ENCODE data around the gene CHST7.

The CHST7 gene

DNA sequence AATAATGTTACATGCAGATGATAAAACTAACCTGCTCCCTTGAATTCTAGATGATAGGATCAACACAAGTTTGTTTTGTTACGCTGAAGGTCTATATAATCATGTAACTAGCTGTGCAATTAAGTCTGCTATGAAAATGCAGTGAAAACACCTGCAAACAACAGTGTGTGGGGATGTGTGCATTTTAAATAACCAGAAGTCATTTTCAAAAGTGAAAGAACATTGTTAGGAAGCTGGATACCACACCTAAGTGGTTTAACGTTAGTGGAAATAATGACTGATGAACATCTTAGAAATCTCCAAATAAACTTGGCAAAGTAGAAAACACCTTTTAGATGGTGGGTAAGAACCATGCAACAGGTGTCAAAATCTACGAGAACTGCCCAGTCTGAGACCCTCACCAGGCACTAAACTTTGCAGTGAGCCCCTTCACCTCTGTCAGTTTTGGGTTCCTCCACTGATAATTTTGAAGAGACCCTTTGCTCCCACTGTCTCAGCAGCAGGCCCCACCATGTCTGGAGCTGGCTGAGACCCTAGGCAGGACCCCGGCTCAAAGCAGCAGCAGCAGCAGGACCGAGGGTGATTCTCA is 36.6 kb downstream of the CHST7 start:
- no peak for DNase-seq

DNA sequence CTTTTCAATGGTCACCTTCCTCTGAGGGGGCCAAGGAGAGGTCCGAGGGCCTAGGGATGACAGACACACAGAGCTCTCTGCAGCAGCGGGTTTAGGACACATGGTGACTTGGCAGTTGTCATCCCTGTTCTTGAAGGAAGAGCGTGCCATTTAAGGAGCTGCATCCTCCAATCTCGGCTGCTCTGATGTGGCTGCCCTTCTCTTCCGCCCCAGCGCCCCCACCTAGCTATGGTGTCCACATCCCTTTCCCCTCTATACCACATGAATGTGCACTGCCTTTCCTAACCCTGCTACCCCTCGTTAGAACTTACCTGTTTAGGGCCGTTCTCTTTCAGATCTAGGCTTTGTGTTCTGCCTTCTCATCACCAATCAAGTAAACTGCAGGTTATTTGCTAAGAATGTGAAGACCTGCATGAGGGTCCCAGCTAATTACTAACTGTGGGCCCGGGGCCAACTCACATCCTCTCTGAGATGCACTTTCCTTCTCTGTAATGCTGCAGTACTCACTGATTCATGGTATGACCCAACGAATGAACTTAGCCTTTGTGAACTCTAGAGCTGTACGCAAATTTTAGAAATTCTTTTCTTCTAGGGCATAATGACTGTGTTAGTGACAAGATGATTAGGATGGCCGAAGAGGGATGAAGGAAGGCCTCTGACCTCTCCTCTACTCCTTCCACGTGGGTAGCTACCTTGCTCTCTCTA is 38.2 kb downstream of the CHST7 start:
- DNase-seq, result no peak

DNA sequence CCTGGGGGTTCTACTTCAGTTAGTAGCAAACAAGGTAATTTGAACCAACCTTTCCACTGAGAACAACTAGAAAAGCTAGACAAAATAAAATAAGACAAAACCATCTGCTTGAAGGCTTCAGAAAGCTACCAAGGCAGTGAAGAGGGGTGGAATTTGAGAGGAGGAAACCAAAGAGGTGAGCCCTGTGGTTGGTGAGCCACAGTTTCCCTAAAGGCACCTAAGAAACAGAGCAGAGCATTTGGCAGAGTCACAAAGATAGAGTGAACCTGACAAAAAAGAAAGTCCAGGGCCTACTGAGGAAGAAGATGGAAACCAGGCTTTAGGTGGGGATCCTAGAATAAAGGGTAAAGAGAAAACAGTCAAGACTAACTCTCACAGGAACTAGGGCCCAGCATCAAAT is 44.3 kb downstream of the CHST7 start:
- DNase-seq, result no peak

DNA sequence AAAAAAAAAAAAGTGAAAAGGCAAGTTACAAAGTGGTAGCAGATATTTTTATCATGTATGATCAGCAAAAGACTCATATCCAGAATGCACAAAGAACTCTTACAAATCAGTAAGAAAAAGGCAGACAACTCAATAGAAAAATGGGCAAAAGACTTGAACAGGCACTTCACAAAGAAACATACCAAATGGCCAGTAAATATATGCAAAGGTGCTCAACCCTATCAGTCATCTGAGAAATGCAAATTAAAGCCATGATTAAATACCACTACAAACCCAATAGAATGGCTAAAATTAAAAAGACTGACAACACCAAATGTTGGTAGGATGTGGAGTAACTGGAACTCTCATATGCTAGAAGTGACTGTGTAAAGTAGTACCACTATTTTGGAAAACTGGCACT is 45.4 kb downstream of the CHST7 start:
- DNase-seq, result no peak

DNA sequence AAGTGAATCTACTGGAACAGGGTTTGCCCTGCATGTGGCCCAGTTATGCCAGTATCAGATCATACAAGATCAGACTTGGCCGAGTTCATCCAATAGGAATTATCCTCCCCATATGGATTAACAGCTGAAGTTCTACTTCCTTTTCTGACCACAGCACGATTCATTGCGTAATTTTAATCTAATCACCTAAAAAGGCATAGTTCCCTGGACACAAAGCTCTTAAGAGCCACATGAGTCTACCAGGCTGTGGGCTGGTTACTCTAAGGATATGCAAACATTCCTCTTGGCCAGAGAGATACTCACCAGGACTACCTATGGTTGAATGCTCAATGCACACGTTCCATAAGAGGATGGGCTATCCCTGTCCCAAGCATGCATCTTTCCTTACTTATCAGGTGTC is 46.9 kb downstream of the CHST7 start:
- DNase-seq, result no peak

DNA sequence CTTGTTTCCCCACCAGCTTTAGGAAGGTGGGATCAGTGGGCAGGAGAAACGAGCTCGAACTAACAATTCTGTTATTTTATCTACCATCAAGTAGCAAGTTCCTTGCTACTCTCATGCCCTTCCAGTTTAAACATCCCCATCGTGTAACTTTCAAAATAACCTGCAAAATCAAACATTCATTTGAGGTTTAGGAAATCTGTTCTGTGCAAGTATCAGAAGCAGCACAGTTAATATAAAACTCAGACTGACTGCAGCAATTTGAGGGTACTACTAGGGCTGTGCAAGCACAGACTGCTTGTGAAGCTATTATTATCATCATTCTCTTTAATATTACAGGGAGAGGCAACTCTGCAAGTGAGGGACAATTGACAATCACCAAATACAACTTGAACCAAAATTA is 48.0 kb downstream of the CHST7 start:
- DNase-seq, result no peak

DNA sequence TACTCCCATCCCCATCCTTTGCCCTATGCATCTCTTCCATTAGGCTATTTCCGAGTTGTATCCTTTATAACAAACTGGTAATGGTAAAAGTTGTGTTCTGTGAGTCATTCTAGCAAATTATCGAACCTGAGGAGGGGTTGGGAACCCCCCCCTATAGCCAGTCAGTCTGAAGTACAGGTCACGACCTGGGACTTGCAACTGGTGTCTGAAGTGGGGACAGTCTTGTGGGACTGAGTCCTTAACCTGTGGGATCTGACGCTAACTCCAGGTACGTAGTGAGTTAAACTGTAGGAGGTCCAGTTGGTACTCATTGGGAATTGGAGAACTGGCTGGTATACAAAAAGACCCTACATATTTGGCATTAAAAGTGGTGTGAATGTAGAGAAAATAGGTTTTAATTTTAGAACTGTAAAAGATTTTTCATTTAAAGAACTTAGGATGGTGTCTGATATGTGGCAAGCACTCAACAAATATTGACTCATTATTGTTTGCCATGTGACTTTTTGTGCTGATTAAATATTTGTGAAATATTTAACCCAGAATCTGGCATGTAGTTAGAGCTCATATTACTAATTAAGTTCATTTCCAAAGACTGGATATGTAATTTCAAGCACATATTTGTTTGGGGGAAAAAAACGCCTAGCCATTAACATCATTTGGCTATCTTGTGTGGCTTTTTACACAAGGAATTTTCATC is 50.7 kb downstream of the CHST7 start:
- DNase-seq, result no peak

DNA sequence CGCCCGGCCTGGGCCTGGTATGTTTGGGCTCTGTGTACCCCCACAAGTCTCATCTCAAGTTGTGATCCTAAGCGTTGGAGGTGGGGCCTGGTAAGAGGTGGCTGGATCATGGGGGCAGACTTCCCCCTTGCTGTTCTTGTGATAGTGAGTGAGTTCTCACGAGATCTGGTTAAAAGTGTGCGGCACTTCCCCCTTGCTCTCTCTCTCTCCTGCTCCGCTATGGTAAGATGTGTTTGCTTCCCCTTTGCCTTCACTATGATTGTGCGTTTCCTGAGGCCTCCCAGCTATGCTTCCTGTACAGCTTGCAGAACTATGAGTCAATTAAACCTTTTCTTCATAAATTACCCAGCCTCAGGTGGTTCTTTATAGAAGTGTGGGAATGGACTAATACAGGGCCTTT is 53.0 kb downstream of the CHST7 start:
- DNase-seq, result no peak

DNA sequence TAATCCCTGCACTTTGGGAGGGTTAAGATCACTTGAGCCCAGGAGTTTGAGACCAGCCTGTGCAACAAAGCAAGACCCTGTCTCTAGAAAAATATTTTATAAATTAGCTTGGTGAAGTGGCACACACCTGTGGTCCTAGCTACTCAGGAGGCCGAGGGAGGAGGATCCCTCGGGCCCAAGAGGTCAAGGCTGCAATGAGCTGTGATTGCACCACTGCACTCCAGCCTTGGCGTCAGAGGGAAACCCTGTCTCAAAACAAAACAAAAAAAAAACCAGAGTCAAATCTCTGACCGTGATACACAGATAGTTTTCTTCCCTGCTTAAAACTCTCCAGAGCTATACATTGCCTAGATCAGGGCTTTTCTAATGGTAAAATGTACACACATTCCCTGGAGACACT is 53.5 kb downstream of the CHST7 start:
- no peak for DNase-seq

DNA sequence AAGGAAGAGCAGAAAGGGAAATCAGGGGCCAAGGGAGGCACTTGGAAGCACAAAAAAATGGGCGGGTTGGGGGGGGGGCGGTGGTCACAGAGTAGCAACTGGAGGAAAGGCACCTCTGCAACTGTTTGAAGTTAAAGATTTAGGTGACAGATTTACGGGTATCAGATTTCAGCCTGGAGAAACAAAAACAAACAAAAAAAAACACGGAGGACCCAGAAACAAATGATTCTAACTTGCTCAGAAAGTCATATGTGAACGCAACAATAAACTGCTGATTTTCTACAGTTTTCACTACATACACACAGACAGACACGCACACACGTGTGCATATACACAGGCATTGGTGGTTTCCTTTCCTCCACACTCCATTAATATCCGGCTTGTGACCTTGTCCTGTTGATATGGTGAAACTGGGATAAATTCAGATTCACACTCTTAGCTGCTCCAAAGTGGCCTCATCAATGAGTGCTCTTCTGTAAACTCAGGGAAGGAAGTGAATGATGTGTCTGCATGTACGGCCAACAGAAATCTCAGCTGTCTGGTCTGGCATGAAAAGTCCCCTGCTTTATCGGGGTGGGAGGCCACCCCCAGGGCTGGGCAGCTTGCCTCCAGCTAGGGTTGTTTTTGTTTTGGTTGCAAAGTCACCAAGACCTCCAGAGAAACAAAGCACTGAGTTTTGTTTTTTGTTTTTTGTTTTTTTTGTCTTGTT is 54.3 kb downstream of the CHST7 start:
- DNase-seq, result no peak

DNA sequence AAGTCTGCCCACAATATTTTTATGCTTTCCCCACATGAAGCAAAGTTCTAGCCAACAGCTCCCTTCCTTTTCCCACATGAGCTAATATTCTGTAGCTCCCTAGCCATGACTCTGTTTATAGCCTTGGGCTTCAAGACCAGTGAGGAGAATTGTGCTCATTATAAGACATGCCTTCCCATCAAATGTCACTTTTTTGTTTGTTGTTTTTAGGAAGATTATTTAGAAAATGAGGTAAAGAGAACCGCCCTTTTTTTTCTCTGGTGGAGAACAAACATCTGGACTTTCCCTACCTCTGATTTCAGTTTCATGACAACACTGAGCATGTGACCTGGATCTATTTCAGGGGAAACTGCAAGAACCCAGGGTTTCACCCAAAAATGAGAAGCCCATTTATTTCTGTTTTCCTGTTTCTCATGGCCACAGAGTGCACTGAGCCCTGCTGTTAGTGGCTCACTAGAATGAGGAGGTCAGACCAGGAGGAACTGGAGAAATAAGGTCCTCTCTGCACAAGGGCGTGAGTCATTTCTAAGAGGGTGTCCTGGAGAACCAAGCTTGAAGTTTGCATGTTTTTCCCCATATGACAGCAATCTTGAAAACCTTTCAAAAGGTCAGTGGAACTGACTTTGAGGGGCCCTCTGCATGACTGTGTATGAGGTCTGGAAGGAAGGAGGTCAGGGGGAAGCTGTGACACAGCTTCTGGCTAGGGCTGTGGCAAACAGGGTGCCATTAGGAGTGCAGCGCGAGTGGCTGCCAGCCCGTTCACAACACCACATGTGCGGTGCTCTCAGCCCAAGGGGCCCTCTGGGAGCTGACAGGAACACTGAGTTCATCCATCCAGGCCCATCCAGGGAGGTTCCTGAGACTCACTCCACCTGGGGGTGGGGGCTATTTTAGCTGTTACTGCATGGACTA is 55.2 kb downstream of the CHST7 start:
- no peak for DNase-seq

DNA sequence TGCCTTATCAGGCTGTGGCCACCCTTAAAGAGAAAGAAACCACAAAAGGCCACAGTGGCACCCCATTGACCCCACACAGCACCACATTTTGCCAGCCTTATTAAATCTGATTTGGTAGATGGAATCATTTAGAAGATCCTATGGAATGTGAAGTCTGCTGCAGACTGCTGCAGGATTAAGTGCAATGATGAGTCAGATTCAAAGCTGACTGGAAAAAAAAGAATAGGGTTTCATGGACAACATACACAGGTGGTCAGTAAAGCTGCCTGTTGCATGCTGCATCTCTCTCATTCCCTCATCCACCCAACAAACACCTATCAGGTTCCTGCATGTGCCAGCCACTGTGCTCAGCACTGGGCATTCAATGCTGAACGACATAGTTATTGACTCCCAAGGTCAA is 56.6 kb downstream of the CHST7 start:
- DNase-seq, result no peak

DNA sequence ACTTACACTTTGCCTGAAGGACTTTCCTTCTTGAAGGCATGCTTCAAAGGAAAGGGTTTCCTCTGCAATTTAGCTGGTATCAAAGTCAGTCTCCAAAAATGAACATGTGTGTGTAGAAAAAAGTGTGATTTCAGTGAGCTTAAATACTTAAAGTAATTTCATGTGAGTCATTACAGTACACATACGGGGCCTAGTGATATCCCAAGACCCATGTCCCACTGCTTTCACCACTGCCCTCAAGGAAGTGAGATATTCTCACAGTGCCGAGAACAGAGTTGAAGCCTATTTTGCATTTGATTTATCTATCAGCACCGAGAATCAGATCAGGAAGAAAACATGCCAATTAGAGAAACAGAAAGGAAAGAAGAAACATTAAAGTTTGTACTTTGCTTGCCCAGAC is 61.0 kb downstream of the CHST7 start:
- no peak for DNase-seq

DNA sequence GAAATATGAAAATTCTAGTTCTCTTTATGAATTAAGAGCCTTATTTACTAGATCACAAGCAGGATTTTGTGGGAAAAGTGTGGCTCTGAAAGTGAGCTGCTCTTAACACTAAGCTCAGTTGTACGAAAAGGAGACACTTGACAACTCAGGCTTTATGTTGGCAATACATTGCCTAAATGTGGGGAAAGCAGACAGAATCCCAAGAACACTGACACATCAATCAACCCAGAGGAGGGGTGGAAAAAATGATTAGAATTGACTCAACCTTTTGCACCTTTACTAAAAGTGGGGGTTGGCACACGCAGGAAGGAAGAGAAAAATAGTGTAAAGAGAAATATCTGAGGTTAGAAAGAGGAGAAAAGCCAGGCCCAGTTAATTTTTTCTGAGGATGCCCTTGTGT is 61.6 kb downstream of the CHST7 start:
- DNase-seq, result no peak

DNA sequence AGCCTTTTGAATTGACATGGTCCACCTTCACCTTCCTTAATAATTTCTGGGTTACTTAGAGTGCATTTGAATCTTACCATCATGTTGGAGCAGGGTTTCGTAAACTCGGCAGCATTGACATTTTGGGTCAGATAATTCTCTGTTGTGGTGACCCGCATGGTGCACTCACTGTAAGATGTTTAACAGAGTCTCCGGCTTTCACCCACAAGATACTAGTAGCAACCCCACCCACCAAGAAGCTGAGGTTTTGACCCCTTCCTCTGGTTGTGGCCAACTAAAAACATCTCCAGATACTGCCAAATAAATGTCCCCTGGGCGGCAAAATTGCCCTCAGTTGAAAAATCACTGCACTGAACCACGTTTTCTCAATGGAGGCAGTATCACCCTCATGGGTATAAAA is 62.7 kb downstream of the CHST7 start:
- no peak for DNase-seq

DNA sequence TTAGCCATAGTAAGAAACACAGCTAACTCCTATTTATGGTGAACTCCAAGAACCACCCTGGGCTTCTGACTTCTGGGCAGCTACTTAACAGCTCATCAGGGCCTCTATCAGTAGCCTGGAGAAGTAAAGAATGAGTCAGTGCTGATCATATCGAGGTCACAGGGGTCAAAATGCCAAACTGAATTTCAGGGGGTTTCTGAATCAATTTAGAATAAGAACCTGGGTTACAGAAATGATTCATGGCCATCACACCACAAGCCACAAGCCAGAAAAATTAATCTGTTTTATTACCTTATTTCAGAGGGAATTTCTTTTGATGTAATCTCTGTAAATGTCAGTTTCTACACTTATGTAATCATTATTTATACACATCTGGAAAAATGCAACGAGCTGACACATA is 64.4 kb downstream of the CHST7 start:
- no peak for DNase-seq

DNA sequence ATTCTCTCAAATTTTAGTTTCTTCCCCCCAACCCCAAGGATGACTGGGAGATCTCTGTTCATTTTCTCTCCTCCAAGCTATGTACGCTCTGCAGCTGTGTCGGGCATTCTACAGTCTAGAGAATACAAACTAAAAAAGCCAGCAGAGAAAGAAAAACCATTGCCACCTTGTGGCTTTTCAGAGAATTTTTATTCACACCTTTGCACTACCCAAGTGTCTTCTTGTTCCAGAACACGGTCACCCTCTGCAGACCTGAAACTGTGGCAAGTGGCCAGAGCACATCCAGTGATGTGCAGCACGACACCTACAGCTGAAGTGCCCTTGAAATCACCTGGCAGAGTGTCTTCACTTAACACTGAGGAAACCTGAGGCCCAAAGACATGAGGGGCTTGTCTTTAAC is 68.6 kb downstream of the CHST7 start:
- DNase-seq, result no peak

DNA sequence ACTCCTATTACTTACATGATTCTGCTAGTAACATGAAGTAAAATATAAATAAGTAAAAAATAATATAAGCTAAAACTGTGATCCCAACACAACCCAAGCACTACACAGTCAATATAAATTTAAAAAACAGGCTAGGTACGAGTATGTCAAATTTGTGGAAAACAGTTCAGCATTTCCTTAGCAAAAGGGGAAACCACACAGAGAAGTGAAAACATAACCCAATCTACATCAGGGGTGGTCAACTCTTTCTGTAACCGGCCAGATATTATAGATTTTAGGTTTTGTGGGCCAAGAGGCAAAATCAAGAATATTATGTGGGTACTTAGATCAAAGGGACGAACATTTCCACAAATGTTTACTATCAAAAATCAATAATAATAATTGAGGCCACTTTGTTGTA is 70.1 kb downstream of the CHST7 start:
- no peak for DNase-seq

DNA sequence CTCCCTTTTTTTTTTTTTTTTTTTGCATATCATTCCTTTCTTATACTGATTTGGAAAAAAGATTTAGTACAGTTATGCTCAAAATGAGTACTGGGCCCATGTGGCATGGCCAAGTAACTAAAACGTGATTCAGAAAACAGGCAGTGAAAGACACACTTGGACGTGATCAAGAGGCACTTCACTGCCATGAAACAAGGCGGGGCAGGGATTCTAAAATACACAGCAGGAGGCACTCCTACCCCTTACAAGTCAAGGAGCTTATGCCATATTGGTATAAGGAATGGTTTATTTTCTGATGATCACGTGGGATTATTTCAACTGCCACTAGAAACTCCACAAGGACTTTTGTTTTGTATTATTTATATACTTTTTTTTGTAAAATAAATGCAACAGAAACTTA is 72.0 kb downstream of the CHST7 start:
- DNase-seq, result no peak

DNA sequence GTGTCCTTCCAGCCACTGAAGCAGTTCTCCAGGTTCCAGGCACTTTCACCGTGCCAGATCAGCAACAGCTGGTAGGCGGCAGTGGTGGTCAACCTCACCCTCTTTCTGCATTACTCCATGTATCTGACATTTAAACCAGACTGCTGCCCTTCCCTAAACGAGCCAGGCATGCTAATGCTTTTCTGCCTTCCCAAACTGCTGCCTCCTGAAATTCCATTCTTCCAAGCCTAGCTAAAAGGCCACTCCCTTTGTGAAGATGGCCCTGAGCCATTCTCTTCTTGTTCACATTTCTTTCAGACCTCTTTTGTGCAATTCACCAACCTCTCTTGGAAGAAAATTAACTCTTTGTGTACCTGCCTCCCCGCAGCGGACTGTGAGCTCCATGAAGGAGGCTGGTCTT is 73.7 kb downstream of the CHST7 start:
- no peak for DNase-seq

All from GOT3 (cell line).